Spleen (tissue), 11 donors: ENCODE data around the gene LRRN4. TPM values are rescaled to one million over a fixed set of nuclear protein-coding genes. Genes with fewer than 3 reads are reported as not detected.

Experiments
- DNase-seq: peaks from one replicate; pipeline ENCODE4 v3.0.0-alpha.2; 2020
- H3K27ac ChIP-seq, 8 donors: fragments of 200-600 bp; sonication (generic) in 7 of 8; 1 replicate in 4 of 8; 2 replicates in 4 of 8; pipeline versions ENCODE4 v1.5.0 to v1.8.0; 2016 to 2021; ENCODE audit warnings: inconsistent platforms in 4 of 8, mild to moderate bottlenecking in 4 of 8, moderate library complexity in 1 of 8
- H3K27me3 ChIP-seq, 7 donors: fragments of 200-600 bp; sonication (generic) in 6 of 7; replicated peaks in 1 of 7; 1 replicate in 4 of 7; 2 replicates in 3 of 7; pipeline versions ENCODE4 v1.5.0 to v1.8.0; 2016 to 2021; ENCODE audit warnings: inconsistent platforms in 3 of 7, mild to moderate bottlenecking in 1 of 7
- H3K36me3 ChIP-seq, 6 donors: fragments of 200-600 bp; sonication (generic) in 5 of 6; 1 replicate in 4 of 6; 2 replicates in 2 of 6; pipeline versions ENCODE4 v1.5.0 to v1.8.0; 2016 to 2021; ENCODE audit warnings: inconsistent platforms in 2 of 6
- H3K4me1 ChIP-seq, 6 donors: fragments of 200-600 bp; sonication (generic) in 5 of 6; 1 replicate in 3 of 6; 2 replicates in 3 of 6; pipeline versions ENCODE4 v1.5.0 to v1.8.0; 2016 to 2021; ENCODE audit warnings: inconsistent platforms in 3 of 6
- H3K4me3 ChIP-seq, 8 donors: fragments of 200-600 bp; sonication (generic) in 7 of 8; 1 replicate in 4 of 8; 2 replicates in 4 of 8; pipeline versions ENCODE4 v1.5.0 to v1.8.0; 2016 to 2021; ENCODE audit warnings: inconsistent platforms in 4 of 8, mild to moderate bottlenecking in 4 of 8, moderate library complexity in 2 of 8
- H3K9me3 ChIP-seq, 8 donors: fragments of 200-600 bp; sonication (generic) in 7 of 8; 1 replicate in 4 of 8; 2 replicates in 4 of 8; pipeline versions ENCODE4 v1.5.0 to v1.8.0; 2016 to 2021; ENCODE audit warnings: inconsistent platforms in 4 of 8
- CTCF ChIP-seq, 11 experiments: fragments of 200-600 bp in 7 of 11; fragments of 450-650 bp in 4 of 11; sonication (generic) in 4 of 11; IDR thresholded peaks in 8 of 11; conservative IDR thresholded peaks in 3 of 11; 1 replicate in 7 of 11; 2 replicates in 4 of 11; pipeline versions ENCODE4 v1.4.0 to v1.8.0; 2016 to 2021; ENCODE audit warnings: antibody characterized with exemption in 11 of 11, inconsistent platforms in 4 of 11, mild to moderate bottlenecking in 1 of 11
- POLR2A ChIP-seq, 3 donors: fragments of 450-650 bp; IDR thresholded peaks; one replicate each; pipeline ENCODE4 v1.5.1; 2017; ENCODE audit warnings: antibody characterized with exemption in 3 of 3, mild to moderate bottlenecking in 1 of 3
- POLR2AphosphoS5 ChIP-seq, 3 donors: sonication (generic); formaldehyde crosslinking; IDR thresholded peaks; one replicate each; pipeline ENCODE4 v1.5.1; 2017; ENCODE audit warnings: antibody characterized with exemption in 3 of 3
- WGBS, 5 donors: extraction: QIAGEN DNeasy Blood & Tissue Kit in 3 of 5; methylation state at CpG; one replicate each; pipeline versions ENCODE4 v1.1.5 to v1.1.7; 2013 to 2018; 5-methylcytosine and 5-hydroxymethylcytosine counted together
- intact Hi-C: fragments of 100-400 bp; cut with DNase I; formaldehyde crosslinking; loops from one replicate; pipeline ENCODE4 v1.15.0; 2023; ENCODE audit warnings: low total_unique reads
- polyA plus RNA-seq, 3 donors: library from polyadenylated mRNA; stranded (reverse); fragments of 200-250 nt; gene quantifications; one replicate each; pipeline ENCODE4 v1.2.1, GENCODE V29; 2013
- total RNA-seq, 7 donors: library from RNA; depleted of rRNA in 3 of 7; stranded (reverse); fragments of >200 nt in 3 of 7; fragmentation: NEBNext Ultra II Directional in 4 of 7; extraction: Animal tissue kit (Norgen Biotek cat#: 25700) in 4 of 7; gene quantifications; one replicate each; pipeline versions ENCODE4 v1.1.0 to v1.2.1, GENCODE V29; 2016 to 2021
- donor health status: healthy with polysubstance abuse.
- donor health status: DM: no; HTN: no; CAD: no; lungs with moderate emphysema.
- donor health status: DM: no; HTN: no; CAD: no.
- donor health status: Bipolar disorder and iron deficiency.
- donor health status: healthy.
- donor health status: DM: no; HTN: no; CAD: no.
- donor health status: DM: yes; HTN: yes; CAD: no.

The LRRN4 gene
- total and polyA plus RNA-seq, 10 donors = 0.13 to 0.18 TPM; not detected in 8

- Histone ChIP-seq H3K9me3 (no peaks in the 10 kb centered on the region), H3K4me1 (peaks cover 0 to 15% (median 8%) of the 10 kb centered on the region in 6 donors), H3K27ac (no peak overlapping the region), H3K27me3 (peaks cover 0 to 67% (median 16%) of the 10 kb centered on the region in 7 donors), H3K4me3 (no peak overlapping the region), H3K36me3 (no peaks in the 10 kb centered on the region)
- TF ChIP-seq POLR2A (IDR thresholded peaks at IDR 0.05) = no peak
- TF ChIP-seq POLR2AphosphoS5 (IDR thresholded peaks at IDR 0.05) = no peak
- no peak for TF ChIP-seq CTCF (IDR thresholded peaks at IDR 0.05 in 8 of 11, conservative IDR thresholded peaks at IDR 0.05 in 3 of 11)
- DNase-seq = no peak
- intact Hi-C loops = no loop called here
- 65 to 73% (median 66%) methylated on average over 6 to 8 of the region's 8 CpGs for WGBS, 5 donors
Observed at GRCh38 chr20:6053064-6053775, 640 bp downstream of the LRRN4 start.

GRCh38 chr20:6051505-6051904, 2.4 kb downstream of the LRRN4 start:
- Histone ChIP-seq H3K27me3 (peaks cover 0 to 58% (median 16%) of the 10 kb centered on the region in 7 donors), H3K36me3 (no peaks in the 10 kb centered on the region), H3K9me3 (no peaks in the 10 kb centered on the region), H3K4me3 (no peak overlapping the region), H3K4me1 (peaks cover 0 to 15% (median 8%) of the 10 kb centered on the region in 6 donors), H3K27ac (no peak overlapping the region)
- intact Hi-C loops = no loop called here
- TF ChIP-seq CTCF (IDR thresholded peaks at IDR 0.05 in 8 of 11, conservative IDR thresholded peaks at IDR 0.05 in 3 of 11) = no peak
- no peak for TF ChIP-seq POLR2AphosphoS5 (IDR thresholded peaks at IDR 0.05)
- TF ChIP-seq POLR2A (IDR thresholded peaks at IDR 0.05) = no peak
- no peak for DNase-seq
- WGBS, 5 donors = 44 to 54% (median 53%) methylated on average over 5 of the region's 5 CpGs

DNA sequence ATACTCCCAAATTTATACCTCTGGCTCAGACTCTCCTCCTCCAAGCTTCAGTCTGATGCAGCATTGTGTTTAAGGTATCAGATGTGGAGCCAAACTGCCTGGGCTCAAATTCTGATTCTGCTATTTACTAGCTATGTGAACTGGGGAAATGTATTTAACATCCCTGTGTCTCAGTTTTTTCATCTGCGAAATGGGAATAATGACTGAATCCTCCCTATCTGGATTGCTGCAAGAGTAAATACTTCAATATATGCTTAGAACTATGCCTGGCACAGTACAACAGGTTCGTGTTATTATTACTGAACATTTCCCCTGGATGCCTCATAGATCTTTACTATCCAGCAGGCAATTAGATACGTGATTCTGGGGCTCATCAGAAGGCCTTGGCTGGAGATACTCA, 5.5 kb downstream of the LRRN4 start:
- no peaks in the 10 kb centered on the region for H3K9me3 ChIP-seq
- intact Hi-C loops = no loop called here
- peaks cover 0 to 32% (median 16%) of the 10 kb centered on the region in 7 donors for H3K27me3 ChIP-seq
- DNase-seq = no peak
- no peak for TF ChIP-seq POLR2AphosphoS5 (IDR thresholded peaks at IDR 0.05)
- TF ChIP-seq POLR2A (IDR thresholded peaks at IDR 0.05) = no peak
- TF ChIP-seq CTCF (IDR thresholded peaks at IDR 0.05 in 8 of 11, conservative IDR thresholded peaks at IDR 0.05 in 3 of 11) = no peak
- no peak overlapping the region for H3K4me3 ChIP-seq
- H3K27ac ChIP-seq = no peak overlapping the region
- H3K4me1 ChIP-seq = peaks cover 0 to 15% (median 8%) of the 10 kb centered on the region in 6 donors
- no peaks in the 10 kb centered on the region for H3K36me3 ChIP-seq
- WGBS, 5 donors = 84 to 91% (median 87%) methylated on average over 3 of the region's 3 CpGs

DNA sequence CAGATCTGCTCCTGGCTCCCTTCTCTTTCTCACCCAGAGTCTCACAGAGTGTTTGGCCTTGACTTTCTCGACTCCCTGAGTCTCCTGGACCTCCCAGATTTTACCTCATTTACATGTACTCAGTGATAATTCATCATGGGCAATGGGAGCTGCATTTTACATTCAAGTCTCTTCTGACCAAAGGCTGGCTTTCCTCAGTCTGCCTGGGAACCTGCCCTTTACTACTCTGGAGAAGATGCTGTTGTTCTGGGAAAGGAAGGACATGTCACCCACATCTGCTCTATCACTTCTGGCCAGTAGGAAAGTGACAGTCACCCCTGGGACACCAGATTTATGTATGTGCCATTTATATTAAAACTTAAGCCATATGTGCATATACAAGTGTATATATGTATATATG, 7.4 kb downstream of the LRRN4 start:
- Histone ChIP-seq H3K4me3 (no peak overlapping the region), H3K9me3 (no peaks in the 10 kb centered on the region), H3K36me3 (peaks cover 0 to 13% (median 10%) of the 10 kb centered on the region in 6 donors), H3K27ac (no peak overlapping the region), H3K4me1 (no peaks in the 10 kb centered on the region), H3K27me3 (peaks cover 0 to 13% (median under 1%) of the 10 kb centered on the region in 7 donors)
- intact Hi-C loops = no loop called here
- WGBS, 5 donors = 45 to 67% (median 62%) methylated on average over 1 of the region's 1 CpG
- TF ChIP-seq CTCF (IDR thresholded peaks at IDR 0.05 in 8 of 11, conservative IDR thresholded peaks at IDR 0.05 in 3 of 11) = no peak
- TF ChIP-seq POLR2A (IDR thresholded peaks at IDR 0.05) = no peak
- TF ChIP-seq POLR2AphosphoS5 (IDR thresholded peaks at IDR 0.05) = no peak
- no peak for DNase-seq
